Gastroesophageal sphincter (tissue), 4 donors: ENCODE data around the gene HOXA7. TPM values are rescaled to one million over a fixed set of nuclear protein-coding genes. Genes with fewer than 3 reads are reported as not detected.

Experiments used
- ATAC-seq: fragments of 150-250 bp; one replicate; pipeline ENCODE4 v1.9.1; 2016; ENCODE audit warnings: mild to moderate bottlenecking, moderate library complexity
- H3K27ac ChIP-seq, 4 donors: fragments of 200-600 bp; sonication (generic) in 3 of 4; 1 replicate in 3 of 4; 2 replicates in 1 of 4; pipeline ENCODE4 v1.5.1; 2016 to 2019
- H3K27me3 ChIP-seq: fragments of 200-600 bp; sonication (generic); one replicate; pipeline ENCODE4 v1.5.1; 2019
- H3K36me3 ChIP-seq, 2 donors: fragments of 200-600 bp; sonication (generic); one replicate each; pipeline ENCODE4 v1.5.1; 2019; ENCODE audit warnings: control low read depth in 1 of 2
- H3K4me1 ChIP-seq, 3 donors: fragments of 200-600 bp; sonication (generic); 1 replicate in 2 of 3; 2 replicates in 1 of 3; pipeline ENCODE4 v1.5.1; 2016 to 2019; ENCODE audit warnings: control low read depth in 2 of 3
- H3K4me3 ChIP-seq, 2 donors: fragments of 200-600 bp; sonication (generic); one replicate each; pipeline ENCODE4 v1.5.1; 2019; ENCODE audit warnings: mild to moderate bottlenecking in 1 of 2, moderate library complexity in 1 of 2
- H3K9me3 ChIP-seq, 3 donors: fragments of 200-600 bp; sonication (generic); one replicate each; pipeline ENCODE4 v1.5.1; 2017 to 2019; ENCODE audit warnings: control low read depth in 2 of 3
- CTCF ChIP-seq, 4 experiments: fragments of 200-600 bp in 2 of 4; fragments of 450-650 bp in 2 of 4; sonication (generic) in 1 of 4; IDR thresholded peaks; one replicate each; pipeline ENCODE4 v1.5.1; 2017 to 2019; ENCODE audit warnings: antibody characterized with exemption in 4 of 4, mild to moderate bottlenecking in 2 of 4, moderate library complexity in 2 of 4
- EP300 ChIP-seq: sonication (generic); formaldehyde crosslinking; IDR thresholded peaks from one replicate; pipeline ENCODE4 v1.6.1; 2017; ENCODE audit warnings: antibody characterized with exemption, mild to moderate bottlenecking
- POLR2A ChIP-seq, 2 donors: fragments of 450-650 bp; IDR thresholded peaks; one replicate each; pipeline ENCODE4 v1.6.1; 2017; ENCODE audit warnings: antibody characterized with exemption in 2 of 2, mild to moderate bottlenecking in 2 of 2, moderate library complexity in 1 of 2
- POLR2AphosphoS5 ChIP-seq: sonication (generic); formaldehyde crosslinking; IDR thresholded peaks from one replicate; pipeline ENCODE4 v1.6.1; 2017; ENCODE audit warnings: antibody characterized with exemption
- WGBS, 2 donors: methylation state at CpG; one replicate each; pipeline ENCODE4 v1.1.5; 2018; ENCODE audit warnings: low coverage in 1 of 2; 5-methylcytosine and 5-hydroxymethylcytosine counted together
- total RNA-seq, 4 donors: library from RNA; depleted of rRNA; stranded (reverse); fragments of >200 nt; gene quantifications; one replicate each; pipeline ENCODE4 v1.1.0, GENCODE V29; 2016

Gene HOXA7
- total RNA-seq, 4 donors from 2014 or later: 0.85 to 5.1 (median 1.4) TPM

- H3K27ac ChIP-seq: no peak overlapping the region
- H3K4me1 ChIP-seq: peaks cover 0 to 47% (median 23%) of the 10 kb centered on the region in 3 donors
- no peak for TF ChIP-seq CTCF (IDR thresholded peaks at IDR 0.05)
- peaks cover 0 to 3% (median 0%) of the 10 kb centered on the region in 3 donors for H3K9me3 ChIP-seq
- H3K36me3 ChIP-seq: no peaks in the 10 kb centered on the region
- peaks cover 100% of the 10 kb centered on the region for H3K27me3 ChIP-seq
- H3K4me3 ChIP-seq: no peak overlapping the region
- WGBS, 2 donors: 68 to 69% methylated on average over 13 to 22 of the region's 24 CpGs
- no peak for ATAC-seq
Observed at GRCh38 chr7:27163288-27164044, 7.0 kb upstream of the HOXA7 start.

GRCh38 chr7:27162561-27163287, 6.2 kb upstream of the HOXA7 start:
- WGBS, 2 donors: 77 to 87% methylated on average over 7 of the region's 7 CpGs
- no peak overlapping the region for H3K27ac ChIP-seq
- no peak for ATAC-seq
- H3K27me3 ChIP-seq: peaks cover 100% of the 10 kb centered on the region
- no peak overlapping the region for H3K4me3 ChIP-seq
- H3K9me3 ChIP-seq: peaks cover 0 to 3% (median 0%) of the 10 kb centered on the region in 3 donors
- no peaks in the 10 kb centered on the region for H3K36me3 ChIP-seq
- TF ChIP-seq POLR2A (IDR thresholded peaks at IDR 0.05): no peak
- TF ChIP-seq CTCF (IDR thresholded peaks at IDR 0.05): no peak
- TF ChIP-seq POLR2AphosphoS5: no peak
- TF ChIP-seq EP300: no peak
- peaks cover 0 to 47% (median 23%) of the 10 kb centered on the region in 3 donors for H3K4me1 ChIP-seq

- WGBS, 2 donors: 44% methylated on average over 3 of the region's 30 CpGs; no CpG with 5 or more reads in 1 of the 2 donors
- Histone ChIP-seq H3K36me3 (no peaks in the 10 kb centered on the region), H3K4me3 (no peak overlapping the region), H3K9me3 (peaks cover 0 to 3% (median 0%) of the 10 kb centered on the region in 3 donors), H3K27me3 (peaks cover 100% of the 10 kb centered on the region), H3K27ac (no peak overlapping the region), H3K4me1 (peaks cover 0 to 50% (median 23%) of the 10 kb centered on the region in 3 donors)
- TF ChIP-seq POLR2A (IDR thresholded peaks at IDR 0.05) (no peak), EP300 (no peak), POLR2AphosphoS5 (no peak), CTCF (IDR thresholded peaks at IDR 0.05) (no peak)
- no peak for ATAC-seq
Observed at GRCh38 chr7:27161721-27162560, 5.5 kb upstream of the HOXA7 start.

GRCh38 chr7:27161214-27161720, 4.8 kb upstream of the HOXA7 start:
- no peak for TF ChIP-seq POLR2A (IDR thresholded peaks at IDR 0.05)
- TF ChIP-seq CTCF (IDR thresholded peaks at IDR 0.05): peak in 1 of 4 experiments; percentile 6
- peak overlapping the region; percentile 29 to 62 for H3K4me3 ChIP-seq
- ATAC-seq: no peak
- H3K27me3 ChIP-seq: peaks cover 100% of the 10 kb centered on the region
- no peaks in the 10 kb centered on the region for H3K36me3 ChIP-seq
- peak overlapping the region in 1 of 4 donors; percentile 51 for H3K27ac ChIP-seq
- H3K9me3 ChIP-seq: peaks cover 0 to 3% (median 0%) of the 10 kb centered on the region in 3 donors
- H3K4me1 ChIP-seq: peaks cover 0 to 50% (median 20%) of the 10 kb centered on the region in 3 donors
- 0 to 23% methylated on average over 2 to 8 of the region's 27 CpGs for WGBS, 2 donors
